Measurements from ENCODE around the gene RASA3.
"Not testable (repeated sequence)": the region's sequence is repeated elsewhere in the genome, so short reads cannot be mapped to it uniquely, and the experiment has no call there.

The RASA3 gene

GRCh38 chr13:114077933-114078325, 54.5 kb downstream of the RASA3 start:
- H3K4me3 ChIP-seq (replicated peaks; ENCODE audit: low read depth, low read length) = no peak overlapping the region
- DNase-seq (ENCODE audit: extremely low read depth, low read depth) = peak; percentile 39
- no peak for TF ChIP-seq CTCF (IDR thresholded peaks at IDR 0.05; ENCODE audit: low read depth, low read length, missing control alignments)

- H3K4me3 ChIP-seq (replicated peaks; ENCODE audit: low read depth, low read length) = no peak overlapping the region
- TF ChIP-seq CTCF (IDR thresholded peaks at IDR 0.05; ENCODE audit: low read depth, low read length, missing control alignments) = no peak
- no peak for DNase-seq (ENCODE audit: extremely low read depth, low read depth)
These were observed 55.1 kb downstream of the RASA3 start for GRCh38 chr13:114077099-114077932.

- no peak for DNase-seq (ENCODE audit: extremely low read depth, low read depth)
- TF ChIP-seq CTCF (IDR thresholded peaks at IDR 0.05; ENCODE audit: low read depth, low read length, missing control alignments) = no peak
- no peak overlapping the region for H3K4me3 ChIP-seq (replicated peaks; ENCODE audit: low read depth, low read length)
These were observed 55.9 kb downstream of the RASA3 start for GRCh38 chr13:114076329-114077090.

GRCh38 chr13:114075811-114076210, 56.6 kb downstream of the RASA3 start:
- H3K4me3 ChIP-seq (replicated peaks; ENCODE audit: low read depth, low read length); DNase-seq (ENCODE audit: extremely low read depth, low read depth): not testable (repeated sequence)

- no peak overlapping the region for H3K4me3 ChIP-seq (replicated peaks; ENCODE audit: low read depth, low read length)
- DNase-seq (ENCODE audit: extremely low read depth, low read depth) = no peak
- TF ChIP-seq CTCF (IDR thresholded peaks at IDR 0.05; ENCODE audit: low read depth, low read length, missing control alignments) = no peak
These were observed 57.6 kb downstream of the RASA3 start for GRCh38 chr13:114074671-114075315.

- no peak for TF ChIP-seq CTCF (IDR thresholded peaks at IDR 0.05; ENCODE audit: low read depth, low read length, missing control alignments)
- H3K4me3 ChIP-seq (replicated peaks; ENCODE audit: low read depth, low read length) = no peak overlapping the region
- DNase-seq (ENCODE audit: extremely low read depth, low read depth) = no peak
These were observed 58.4 kb downstream of the RASA3 start for GRCh38 chr13:114073881-114074612.
